DMS79 treated with DMSO at 0.1 percent for 48 hours (cell line): ENCODE data around the gene AGO3.
"Not testable (repeated sequence)": the region's sequence is repeated elsewhere in the genome, so short reads cannot be mapped to it uniquely, and the experiment has no call there.

ENCODE experiments used
- DNase-seq: peaks from one replicate; lab custom pipeline; 2025; lab: John Stamatoyannopoulos, UW

Gene AGO3

DNA sequence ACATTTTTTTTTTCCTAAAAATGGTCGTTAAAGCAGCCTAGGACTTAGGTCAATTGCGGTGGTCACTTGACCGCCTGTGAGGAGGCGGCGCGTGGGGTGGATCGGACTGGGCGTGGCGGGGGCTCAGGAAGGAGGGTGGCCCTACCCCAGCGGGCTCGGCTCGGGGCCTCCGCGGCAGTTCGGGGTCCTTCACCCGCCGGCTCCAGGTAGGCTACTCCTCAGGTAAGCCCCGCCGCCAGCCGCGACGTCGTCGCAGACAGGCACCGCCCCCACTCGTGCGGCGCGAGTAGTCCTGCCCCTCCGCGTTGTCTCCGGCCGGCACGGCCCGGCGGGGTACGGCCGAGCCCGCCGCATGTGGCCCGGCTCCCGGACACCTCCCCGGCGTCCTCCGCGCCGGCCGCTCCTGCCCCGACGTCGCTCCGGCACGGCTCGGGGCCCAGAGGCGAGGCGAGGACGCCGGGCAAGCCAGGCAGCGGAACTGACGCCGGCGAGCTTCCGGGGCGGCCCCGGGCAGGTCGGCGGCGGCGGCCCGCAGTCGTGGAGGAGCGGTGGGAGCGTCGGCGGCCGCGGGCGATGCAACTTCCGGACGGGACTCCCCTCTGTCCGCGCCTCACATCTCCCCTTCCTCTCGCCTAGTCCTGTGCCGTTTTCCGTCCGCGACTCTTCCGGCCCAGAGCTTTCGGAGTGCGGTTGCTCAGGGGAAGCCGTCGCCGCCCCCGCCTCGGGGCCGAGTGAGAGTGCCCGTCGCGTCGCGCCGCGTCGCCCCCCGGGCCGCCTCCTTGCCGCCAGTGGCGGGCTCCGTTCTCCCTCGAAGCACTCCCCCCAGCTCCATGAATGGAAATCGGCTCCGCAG, at the start of gene AGO3:
Gene AGO3 (plus strand): TSS at position 513 of the 853 bp plus-strand sequence. CDS start 322 bp downstream, at position 835.
- peak; percentile 89 for DNase-seq

DNA sequence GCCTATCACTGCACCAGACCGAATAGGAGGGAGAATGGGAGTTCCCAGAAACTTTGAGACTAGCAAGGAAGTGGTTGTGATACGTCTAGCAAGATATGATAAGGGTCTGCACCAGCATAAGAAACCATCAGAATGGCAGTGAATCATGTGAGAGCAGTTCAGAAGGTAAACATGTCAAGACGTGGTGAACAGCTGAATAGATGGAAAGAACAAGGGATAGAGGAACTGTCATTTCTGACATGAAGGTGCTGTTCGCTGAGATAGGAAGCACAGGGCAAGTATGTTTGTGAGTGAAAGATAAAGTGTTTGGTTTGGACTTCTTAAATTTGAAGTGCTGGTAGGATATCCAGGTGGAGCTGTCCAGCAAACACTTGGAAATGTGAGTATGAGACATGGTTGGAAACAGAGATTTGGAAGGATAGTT, 49.0 kb upstream of the AGO3 start:
- no peak for DNase-seq

DNA sequence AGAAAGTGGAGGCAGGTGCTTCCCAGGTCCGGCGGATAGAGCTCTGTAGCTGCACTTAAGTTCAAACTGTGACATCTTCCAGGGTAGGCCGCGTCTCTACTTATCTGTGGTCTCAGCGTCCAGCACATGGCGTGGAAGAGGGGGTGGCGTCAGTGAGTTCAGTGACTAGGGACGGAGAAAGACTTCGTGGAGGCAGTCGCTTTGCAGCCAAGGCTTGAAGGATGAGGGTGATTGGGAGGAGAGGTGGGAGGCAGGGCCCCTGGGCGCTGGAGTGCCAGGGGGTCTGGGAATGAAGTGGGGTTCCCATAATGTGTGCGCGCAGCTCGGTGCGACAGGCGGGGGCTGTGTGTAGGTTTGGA, 48.3 kb upstream of the AGO3 start:
- DNase-seq: no peak

DNA sequence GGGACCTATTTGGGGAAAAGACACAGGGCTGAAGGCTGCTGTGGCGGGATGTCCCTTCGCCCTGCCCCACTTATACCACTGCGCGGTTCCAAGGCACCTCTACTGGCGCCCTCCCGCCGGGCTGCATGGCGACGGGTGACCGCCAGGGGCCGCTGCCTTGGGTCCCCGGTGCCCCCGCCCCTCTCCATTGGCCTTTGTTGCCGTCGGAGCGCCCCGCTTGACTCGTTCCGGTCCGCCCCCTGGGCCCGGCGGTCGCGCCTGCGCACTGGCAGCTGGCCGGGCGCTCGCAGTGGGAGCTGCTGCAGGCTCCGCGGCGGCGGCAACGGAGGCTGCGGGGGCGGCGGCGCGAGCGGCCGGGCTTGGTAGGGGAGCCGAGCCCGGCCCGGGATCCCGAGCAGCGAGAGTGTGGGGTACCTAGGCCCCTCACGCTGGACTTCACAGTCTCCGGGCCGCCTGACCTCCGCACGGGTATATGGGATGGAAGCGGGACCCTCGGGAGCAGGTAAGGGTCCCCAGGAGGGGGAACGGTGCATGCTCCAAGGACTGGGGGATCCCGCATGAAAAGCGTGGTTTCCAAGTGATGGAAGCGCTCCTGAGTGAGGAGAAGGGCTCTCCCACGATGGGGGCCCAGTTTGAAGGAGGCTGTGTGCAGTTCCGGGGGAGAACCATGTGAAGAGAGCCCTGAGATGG, 47.8 kb upstream of the AGO3 start, which contains the start of gene AGO1:
Gene AGO1 (plus strand): TSS at position 265 of the 690 bp plus-strand sequence. CDS start 213 bp downstream, at position 478.
- peak; percentile 75 for DNase-seq

DNA sequence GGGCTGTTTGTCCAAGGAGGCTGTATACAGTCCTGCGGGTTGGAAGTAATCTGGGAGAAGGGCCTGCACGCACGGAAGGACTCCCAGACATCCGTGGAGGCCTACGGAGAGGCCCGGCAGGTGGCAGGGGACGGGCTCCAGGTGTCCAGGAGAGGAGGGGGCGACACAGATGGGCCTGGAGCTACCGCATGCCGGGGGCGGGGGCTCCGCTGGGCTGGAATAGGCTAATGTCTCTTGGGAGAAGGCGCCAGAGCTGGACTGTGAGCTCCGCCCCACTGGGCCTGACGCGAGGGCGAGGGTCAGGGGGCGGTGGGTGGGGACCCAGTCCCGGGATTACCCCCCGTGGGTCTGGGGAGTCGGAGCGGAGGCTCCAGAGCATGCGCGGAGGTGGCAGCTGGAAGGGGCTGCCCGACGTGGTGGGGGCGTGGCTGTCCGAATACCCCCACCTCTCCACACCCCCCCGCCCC, 47.2 kb upstream of the AGO3 start:
- peak; percentile 43 for DNase-seq

DNA sequence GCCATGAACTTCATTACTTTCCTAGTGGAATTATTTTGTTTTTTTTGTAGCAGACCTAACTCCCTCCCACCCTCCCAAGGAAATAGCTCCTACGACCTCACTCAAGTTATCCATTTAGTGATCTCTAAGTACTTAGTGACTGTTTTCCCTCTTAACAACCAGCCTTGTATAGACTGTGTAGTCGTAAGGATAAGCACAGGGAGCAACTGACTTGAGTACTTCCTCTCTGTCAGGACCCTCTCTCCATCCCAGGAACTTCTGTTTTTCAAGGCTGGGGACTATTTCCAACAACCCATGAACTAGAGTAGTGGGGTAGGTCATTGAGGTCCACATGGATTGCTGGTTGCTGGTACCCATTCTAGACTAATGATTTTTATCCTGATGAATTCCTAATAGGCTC, 46.0 kb upstream of the AGO3 start:
- DNase-seq: no peak

DNA sequence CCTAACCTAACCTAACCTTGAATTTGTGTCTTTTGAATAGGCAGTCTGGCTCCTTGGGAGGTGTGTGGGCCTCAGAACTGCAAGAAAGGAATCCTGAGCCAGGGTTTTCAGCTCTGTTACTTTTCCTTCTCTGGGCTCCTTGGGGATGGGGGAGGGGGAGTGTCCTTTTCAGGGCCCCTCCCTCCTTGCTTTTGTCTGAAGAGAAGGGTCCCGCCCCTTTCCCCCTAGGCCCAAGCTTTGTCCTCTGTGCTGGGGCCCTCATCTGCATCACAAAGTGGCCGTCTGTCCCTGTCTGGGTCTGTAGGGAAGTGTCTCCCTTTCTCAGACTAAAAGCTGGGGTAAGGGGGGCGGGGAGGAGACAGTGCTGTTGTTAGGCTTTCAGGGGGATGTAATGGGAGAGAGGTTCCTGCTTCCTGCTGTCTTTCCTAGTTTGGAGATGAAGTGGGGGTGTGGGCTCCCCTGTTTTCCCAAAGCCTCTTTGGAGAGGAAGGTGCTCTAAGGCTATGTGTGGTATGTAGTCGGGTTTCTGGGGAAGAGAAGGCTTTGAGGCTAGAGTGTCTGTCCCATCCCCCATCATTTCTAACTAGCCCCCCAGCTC, 44.8 kb upstream of the AGO3 start:
- no peak for DNase-seq

DNA sequence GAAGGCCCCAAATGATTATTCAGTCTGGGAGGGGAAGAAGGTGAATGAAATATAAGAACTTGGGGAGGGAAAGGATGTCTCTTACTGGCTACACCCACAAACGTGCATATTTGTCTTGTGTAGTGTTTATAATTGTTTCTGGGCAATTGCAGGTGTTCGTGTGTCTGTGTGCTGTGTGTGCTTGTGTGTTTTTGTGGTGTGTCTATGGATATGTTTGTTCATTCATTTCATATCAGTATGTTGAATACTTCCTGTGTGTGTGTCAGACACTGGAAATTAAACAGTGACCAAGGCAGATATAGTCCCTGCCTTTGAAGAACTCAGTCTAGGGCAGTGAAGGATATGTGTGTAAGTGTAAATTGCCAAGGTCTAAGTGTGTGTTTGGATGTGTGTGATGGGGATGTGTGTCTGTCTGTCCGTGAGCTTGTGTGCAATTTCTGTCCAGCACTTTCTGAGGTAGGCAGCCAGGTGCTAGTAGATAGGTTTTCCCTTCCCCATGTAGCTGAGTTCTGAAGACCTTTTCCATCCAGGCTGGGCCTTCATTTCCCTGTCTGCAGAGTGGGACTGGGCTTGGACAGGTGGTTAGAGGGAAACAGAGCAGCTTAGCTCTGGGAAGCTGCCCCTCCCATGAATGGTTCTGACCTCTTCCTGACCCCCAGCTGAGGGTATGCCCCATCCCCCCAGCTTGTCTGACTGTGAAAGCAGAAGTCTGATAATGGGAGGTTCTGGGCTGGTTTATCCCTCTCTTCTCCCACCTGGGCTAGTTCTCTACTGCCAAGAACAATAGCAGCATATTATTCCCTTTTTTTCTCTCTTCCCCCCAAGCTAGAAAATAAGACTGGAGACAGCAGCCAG, 44.1 kb upstream of the AGO3 start:
- no peak for DNase-seq

DNA sequence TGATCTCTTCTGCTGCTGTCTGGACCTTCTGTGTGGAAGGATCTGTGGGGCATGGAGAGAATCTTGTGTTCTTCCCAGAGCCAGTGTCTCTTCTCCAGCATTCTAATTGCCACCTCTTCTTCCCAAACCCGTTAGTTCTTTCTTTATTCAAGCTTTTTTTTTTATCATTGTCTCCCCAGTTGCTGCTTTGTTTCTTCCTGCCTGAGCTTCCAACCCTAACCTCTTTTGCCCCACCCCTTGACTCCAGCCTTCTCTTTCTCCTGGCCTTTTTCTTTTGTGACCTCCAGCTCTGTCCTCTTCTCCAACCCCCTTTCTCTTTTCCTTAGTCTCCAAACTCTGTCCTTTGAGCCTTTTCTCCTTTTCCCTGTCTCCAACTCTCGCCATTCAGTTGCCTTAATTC, 43.4 kb upstream of the AGO3 start:
- DNase-seq: no peak

DNA sequence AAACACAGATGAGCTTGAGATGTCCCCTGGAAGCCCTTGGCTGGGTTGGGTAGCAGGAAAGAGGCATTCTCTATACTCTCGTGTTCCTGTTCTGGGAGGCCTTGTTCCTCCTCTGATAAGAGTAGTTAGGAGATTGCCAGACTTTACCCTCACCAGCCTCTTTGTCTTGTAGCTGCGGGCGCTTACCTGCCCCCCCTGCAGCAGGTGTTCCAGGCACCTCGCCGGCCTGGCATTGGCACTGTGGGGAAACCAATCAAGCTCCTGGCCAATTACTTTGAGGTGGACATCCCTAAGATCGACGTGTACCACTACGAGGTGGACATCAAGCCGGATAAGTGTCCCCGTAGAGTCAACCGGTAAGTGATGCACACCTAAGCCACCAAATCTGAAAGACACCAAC, 42.6 kb upstream of the AGO3 start:
- no peak for DNase-seq

DNA sequence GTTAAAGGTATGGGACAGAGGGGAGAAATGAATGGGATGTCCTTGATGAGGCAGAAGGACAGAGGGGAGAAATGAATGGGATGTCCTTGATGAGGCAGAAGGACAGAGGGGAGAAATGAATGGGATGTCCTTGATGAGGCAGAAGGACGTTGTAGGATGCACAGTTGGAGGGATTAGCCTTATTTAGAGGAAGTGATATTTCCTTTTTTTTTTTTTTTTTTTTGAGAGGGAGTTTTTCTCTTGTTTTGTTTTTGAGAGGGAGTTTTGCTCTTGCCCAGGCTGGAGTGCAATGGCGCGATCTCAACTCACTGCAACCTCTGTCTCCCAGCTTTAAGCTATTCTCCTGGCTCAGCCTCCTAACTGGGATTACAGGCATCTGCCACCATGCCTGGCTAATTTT, 41.9 kb upstream of the AGO3 start:
- not testable (repeated sequence) for DNase-seq

DNA sequence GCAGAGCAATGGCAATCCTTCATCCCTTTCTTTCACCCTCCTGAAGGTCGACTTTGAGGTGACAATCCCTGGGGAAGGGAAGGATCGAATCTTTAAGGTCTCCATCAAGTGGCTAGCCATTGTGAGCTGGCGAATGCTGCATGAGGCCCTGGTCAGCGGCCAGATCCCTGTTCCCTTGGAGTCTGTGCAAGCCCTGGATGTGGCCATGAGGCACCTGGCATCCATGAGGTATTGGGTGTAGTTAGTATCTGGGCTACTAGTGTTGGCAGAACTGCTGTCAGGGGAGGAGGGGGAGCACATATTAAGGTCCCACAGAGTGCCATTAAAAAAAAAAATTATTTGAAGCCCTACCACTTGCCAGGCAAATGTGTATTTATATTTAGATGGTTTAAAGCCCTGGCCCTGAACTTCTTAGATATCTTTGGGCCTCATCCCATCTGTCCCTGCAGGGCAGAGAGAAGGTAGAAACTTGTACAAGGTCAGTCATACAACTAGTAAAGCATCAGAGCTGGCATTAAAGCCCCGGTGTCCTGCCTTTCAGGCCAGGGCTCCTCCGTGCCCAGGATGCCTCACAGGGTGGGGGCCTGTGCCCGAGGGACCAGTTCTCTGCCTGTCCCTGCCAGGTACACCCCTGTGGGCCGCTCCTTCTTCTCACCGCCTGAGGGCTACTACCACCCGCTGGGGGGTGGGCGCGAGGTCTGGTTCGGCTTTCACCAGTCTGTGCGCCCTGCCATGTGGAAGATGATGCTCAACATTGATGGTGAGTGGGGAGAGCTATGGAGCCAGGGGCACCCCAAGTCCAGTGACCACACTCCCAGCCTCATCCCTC, 37.6 kb upstream of the AGO3 start:
- DNase-seq: no peak

DNA sequence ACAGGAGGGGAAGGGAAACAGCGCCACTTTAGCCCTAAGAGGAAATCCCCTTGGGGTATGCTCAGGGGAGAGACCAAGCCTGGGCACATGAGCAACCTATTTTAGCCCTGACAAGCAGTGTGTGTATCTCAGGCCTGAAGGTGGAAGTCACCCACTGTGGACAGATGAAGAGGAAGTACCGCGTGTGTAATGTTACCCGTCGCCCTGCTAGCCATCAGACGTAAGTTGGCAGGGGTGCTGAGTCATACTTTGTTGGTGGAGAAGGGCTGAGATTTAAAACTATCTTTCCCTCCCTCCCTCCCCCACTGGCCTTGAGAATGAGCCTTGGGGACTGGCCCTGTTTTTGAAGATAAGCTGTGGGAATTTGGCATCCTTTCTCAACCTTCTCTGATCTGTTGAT, 36.7 kb upstream of the AGO3 start:
- no peak for DNase-seq

DNA sequence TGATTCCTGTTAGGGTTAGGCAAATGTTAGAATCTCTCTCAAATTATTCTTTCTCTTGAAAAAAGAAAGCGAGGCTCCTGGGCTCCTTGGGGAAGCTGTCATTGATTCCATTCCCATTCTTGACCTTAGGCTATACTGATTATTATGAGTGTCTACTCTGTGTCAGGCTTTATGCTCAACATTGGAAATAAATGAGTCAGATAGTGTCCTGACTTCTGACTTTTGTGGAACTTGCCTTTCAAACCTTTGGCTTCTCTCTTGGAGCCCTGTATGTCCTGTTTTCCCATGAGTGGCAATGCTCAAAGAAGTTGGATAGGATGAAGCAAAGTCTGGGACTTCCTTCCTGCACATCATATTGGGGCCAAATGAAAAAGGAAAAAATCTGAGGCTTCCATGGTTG, 36.2 kb upstream of the AGO3 start:
- DNase-seq: no peak

DNA sequence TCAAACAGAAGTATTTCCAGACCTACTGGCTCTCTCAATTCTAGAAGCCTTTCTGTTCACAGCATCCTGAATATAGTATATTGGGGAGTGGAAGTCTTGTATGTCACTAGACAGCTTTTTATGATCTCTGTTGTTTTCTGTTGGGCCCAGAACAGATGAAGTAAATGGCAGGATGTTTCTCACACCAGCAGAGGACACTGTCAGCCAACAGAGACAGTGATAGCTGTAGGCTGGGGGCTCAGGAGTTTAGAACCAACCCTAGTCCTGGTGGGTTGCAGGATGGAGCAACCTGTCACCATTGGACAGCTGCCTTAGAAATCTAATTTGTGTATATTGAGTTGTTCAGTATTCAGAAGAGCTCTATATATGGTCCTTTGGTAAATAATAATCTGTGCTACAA, 31.0 kb upstream of the AGO3 start:
- no peak for DNase-seq

DNA sequence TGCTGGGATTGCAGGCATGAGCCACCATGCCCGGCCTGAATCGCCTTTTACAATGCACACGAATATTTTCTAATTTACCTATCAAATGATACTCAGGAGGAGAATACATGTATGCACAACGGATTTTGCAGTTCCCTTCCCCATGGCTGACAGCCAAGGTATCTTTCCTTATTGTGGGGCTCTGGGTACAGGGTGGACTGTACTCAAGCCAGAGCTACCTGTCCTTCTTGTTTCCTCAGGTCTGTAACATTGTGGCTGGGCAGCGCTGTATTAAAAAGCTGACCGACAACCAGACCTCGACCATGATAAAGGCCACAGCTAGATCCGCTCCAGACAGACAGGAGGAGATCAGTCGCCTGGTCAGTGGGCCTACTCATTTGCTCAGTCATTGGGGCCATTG, 29.7 kb upstream of the AGO3 start:
- DNase-seq: no peak

DNA sequence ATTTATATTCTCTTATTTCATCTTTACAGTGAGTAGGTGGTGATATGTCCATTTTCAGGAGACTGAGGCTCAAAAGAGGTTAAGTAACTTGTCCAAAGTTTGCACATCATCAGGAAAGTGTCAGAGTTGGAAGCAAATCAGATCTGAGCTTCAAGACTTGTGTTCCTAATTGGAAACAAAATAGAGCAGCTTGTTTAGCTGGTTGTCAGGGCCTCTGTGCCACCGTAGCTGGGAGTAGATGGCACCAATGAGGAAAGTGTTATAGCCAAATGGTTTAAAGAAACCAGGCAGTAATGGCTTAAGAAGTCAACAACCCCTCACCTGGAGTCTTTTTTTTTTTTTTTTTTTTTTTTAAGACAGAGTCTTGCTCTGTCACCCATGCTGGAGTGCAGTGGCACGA, 28.2 kb upstream of the AGO3 start:
- no peak for DNase-seq

DNA sequence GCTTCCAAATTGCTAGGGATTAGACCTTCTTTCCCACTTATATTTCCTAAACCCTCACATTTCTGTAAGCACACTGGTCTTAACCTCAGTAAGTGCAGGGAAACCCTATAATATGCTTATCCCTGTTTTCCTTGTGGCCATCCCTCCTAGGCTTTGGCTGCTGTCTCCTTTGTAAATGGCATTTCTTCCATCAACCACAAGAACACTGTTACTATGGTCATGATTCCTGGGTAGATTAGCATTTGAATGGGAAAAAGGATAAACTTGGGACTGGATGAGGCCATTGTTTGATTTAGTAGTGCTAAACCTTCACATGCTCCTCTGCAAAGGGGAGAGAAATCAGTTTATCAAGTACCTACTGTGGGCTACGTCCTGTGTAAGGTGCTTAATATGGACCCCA, 16.2 kb upstream of the AGO3 start:
- DNase-seq: no peak

DNA sequence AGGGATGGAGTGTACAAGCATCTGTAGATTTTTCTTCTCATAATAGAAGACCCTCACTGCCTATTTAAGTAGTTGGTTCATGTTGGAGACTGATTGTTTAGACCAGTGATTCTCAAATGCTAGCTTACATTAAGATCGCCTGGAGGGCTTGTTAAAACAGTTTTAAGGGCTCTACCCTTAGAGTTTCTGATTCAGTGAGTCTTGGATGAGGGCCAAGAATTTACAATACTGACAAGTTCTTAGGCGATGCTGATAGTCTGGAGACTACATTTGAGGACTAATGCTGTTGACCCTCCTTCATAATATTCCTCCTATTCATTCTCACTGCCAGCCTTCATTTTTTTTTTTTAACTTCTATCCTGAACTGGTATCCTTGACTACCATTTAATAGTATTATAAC, 15.2 kb upstream of the AGO3 start:
- DNase-seq: peak; percentile 66

DNA sequence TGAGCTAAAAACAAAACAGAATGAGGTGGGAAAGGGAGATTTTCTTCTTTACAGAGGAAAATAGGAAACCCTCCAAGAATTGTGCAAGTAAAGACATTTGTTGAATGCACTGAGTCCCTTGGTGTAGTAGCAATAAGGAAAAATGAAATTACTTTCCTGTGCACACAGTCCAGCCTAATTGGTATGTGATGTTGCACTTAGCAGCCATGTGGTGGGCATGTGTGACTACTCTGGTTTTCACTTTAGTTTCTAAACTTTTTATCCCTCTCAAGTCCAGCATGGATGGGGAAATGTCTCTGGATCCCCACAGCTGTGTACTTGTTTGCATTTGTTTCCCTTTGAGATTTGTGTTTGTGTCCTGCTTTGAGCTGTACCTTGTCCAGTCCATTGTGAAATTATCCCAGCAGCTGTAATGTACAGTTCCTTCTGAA, 7.1 kb upstream of the AGO3 start:
- no peak for DNase-seq

DNA sequence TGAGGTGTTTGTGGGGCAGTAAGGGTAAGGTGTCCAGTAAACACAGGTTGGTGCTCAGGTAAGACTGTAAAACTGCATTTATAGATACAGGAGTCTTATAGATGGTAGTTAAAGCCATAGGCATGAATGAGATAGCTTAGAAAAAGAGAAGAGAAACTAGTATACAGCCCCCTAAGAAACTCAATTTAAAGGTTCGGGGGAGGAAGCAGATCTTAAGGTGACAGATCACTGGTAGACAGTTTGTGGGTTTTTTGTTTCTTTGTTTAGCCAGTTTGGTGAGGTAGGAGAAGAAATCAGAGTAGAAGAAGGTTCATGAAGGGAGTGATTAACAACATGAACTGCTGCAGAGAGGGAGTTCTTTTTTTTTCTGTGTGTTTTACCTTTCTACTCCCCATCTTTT, 6.1 kb upstream of the AGO3 start:
- no peak for DNase-seq
